ENCODE results near the gene TEDC1.

TEDC1 gene

GRCh38 chr14:105503935-105504692, 13.1 kb downstream of the TEDC1 start:
- DNase-seq (ENCODE audit: insufficient read length) (peak; percentile 19), FAIRE-seq (no peak)
- TF ChIP-seq POLR2AphosphoS5 (IDR thresholded peaks at IDR 0.05; ENCODE audit: low read depth, low read length) (no peak), TAF1 (IDR thresholded peaks at IDR 0.05; ENCODE audit: borderline replicate concordance, low read depth, low read length) (no peak), POLR2A (IDR thresholded peaks at IDR 0.05; ENCODE audit: low read depth, low read length) (no peak)

DNA sequence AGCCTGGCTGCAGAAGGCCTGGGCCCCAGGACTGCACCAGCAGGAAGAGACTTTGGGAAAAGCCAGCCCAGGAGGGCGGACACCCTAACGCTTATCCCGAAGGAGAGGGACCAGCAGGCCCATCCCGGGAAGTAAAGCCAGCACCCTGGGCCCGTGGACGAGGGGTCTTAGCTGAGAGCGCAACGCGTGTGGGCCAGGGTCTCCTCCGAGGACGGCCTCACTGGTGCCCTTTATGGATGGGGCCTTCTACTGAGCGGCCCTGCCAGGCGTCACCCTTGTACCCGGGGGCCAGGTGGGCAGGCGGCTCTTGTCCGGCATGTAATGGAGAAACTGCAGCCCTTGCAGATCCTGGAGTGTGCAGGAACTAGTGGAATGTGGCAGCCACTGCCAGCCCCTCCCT, 14.1 kb downstream of the TEDC1 start:
- TF ChIP-seq TAF1 (IDR thresholded peaks at IDR 0.05; ENCODE audit: borderline replicate concordance, low read depth, low read length): no peak
- TF ChIP-seq POLR2A (IDR thresholded peaks at IDR 0.05; ENCODE audit: low read depth, low read length): no peak
- peak; percentile 8 for DNase-seq (ENCODE audit: insufficient read length)
- FAIRE-seq: no peak

DNA sequence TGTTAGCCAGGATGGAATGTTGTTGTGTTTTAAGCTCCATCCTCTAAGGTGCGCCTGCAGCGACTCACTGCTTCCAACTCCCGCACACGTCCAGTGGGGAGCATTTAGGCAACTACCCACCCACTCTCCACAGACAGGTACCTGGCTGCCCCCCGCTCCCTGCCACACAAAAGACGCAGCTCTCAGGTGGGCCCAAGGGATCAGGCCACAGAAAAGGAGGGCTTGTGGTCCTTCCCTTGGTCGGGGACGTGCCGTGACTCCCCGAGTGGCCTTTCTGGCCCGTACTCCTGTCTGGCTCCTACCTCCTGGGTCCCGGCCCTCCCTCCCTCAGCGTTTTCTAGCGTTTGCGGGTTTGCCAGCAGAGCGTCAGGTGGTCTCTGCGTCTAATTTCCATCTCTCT, 16.2 kb downstream of the TEDC1 start:
- no peak for TF ChIP-seq POLR2A (IDR thresholded peaks at IDR 0.05; ENCODE audit: low read depth, low read length)
- TF ChIP-seq POLR2AphosphoS5 (IDR thresholded peaks at IDR 0.05; ENCODE audit: low read depth, low read length): no peak
- TF ChIP-seq TAF1 (IDR thresholded peaks at IDR 0.05; ENCODE audit: borderline replicate concordance, low read depth, low read length): no peak
- FAIRE-seq: no peak
- no peak for DNase-seq (ENCODE audit: insufficient read length)

GRCh38 chr14:105508069-105508468, 17.0 kb downstream of the TEDC1 start:
- DNase-seq (ENCODE audit: insufficient read length) (no peak), FAIRE-seq (no peak)
- TF ChIP-seq POLR2AphosphoS5 (IDR thresholded peaks at IDR 0.05; ENCODE audit: low read depth, low read length) (no peak), POLR2A (IDR thresholded peaks at IDR 0.05; ENCODE audit: low read depth, low read length) (no peak), TAF1 (IDR thresholded peaks at IDR 0.05; ENCODE audit: borderline replicate concordance, low read depth, low read length) (no peak)

GRCh38 chr14:105508601-105509000, 17.6 kb downstream of the TEDC1 start:
- TF ChIP-seq POLR2A (IDR thresholded peaks at IDR 0.05; ENCODE audit: low read depth, low read length): no peak
- TF ChIP-seq TAF1 (IDR thresholded peaks at IDR 0.05; ENCODE audit: borderline replicate concordance, low read depth, low read length): no peak
- no peak for TF ChIP-seq POLR2AphosphoS5 (IDR thresholded peaks at IDR 0.05; ENCODE audit: low read depth, low read length)
- DNase-seq (ENCODE audit: insufficient read length): no peak
- no peak for FAIRE-seq

DNA sequence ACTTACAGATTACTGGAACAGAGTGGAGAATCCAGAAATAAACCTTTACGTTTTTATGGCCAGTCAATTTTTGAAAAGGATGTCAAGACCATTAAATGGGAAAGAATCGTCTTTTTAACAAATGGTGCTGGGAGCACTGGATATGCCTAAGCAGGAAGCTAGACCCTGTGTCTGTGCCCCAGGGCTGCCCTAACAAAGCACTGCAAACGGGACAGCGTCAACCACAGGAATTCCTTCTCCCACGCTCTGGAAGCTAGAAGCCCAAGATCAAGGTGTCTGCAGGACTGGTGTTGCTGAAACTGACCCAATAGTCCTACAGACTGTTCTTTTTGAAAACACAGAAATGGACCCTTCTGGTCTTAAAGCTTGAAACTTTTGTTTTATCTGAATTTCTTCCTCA, 26.1 kb downstream of the TEDC1 start:
- no peak for FAIRE-seq
- TF ChIP-seq POLR2AphosphoS5 (IDR thresholded peaks at IDR 0.05; ENCODE audit: low read depth, low read length) (no peak), TAF1 (IDR thresholded peaks at IDR 0.05; ENCODE audit: borderline replicate concordance, low read depth, low read length) (no peak), POLR2A (IDR thresholded peaks at IDR 0.05; ENCODE audit: low read depth, low read length) (no peak)

GRCh38 chr14:105519946-105520698, 29.1 kb downstream of the TEDC1 start:
- FAIRE-seq (no peak), DNase-seq (ENCODE audit: insufficient read length) (no peak)
- TF ChIP-seq POLR2AphosphoS5 (IDR thresholded peaks at IDR 0.05; ENCODE audit: low read depth, low read length): no peak
- TF ChIP-seq POLR2A (IDR thresholded peaks at IDR 0.05; ENCODE audit: low read depth, low read length): no peak
- no peak for TF ChIP-seq TAF1 (IDR thresholded peaks at IDR 0.05; ENCODE audit: borderline replicate concordance, low read depth, low read length)

More for the DNA sequence above, 26.1 kb downstream of the TEDC1 start:
- DNase-seq (ENCODE audit: insufficient read length): no peak

DNA sequence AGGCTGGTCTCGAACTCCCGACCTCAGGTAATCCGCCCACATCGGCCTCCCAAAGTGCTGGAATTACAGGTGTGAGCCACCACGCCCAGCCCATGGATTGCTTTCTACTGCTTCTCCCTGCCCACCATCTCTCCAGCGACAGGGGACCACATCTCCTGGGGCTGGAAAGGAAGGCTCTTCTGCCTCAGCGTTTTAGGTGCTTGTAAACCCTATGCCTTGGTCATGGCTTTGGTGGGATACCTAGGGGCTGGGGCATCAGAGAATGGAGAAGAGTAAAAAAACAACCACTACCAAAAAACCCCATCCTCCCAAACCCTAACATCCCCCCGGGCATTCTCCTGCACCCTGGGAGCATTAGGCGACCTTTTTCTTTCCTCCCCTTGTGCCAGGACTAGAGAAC, 34.3 kb downstream of the TEDC1 start:
- no peak for TF ChIP-seq POLR2AphosphoS5 (IDR thresholded peaks at IDR 0.05; ENCODE audit: low read depth, low read length)
- no peak for TF ChIP-seq TAF1 (IDR thresholded peaks at IDR 0.05; ENCODE audit: borderline replicate concordance, low read depth, low read length)
- TF ChIP-seq POLR2A (IDR thresholded peaks at IDR 0.05; ENCODE audit: low read depth, low read length): no peak
- no peak for FAIRE-seq
- DNase-seq (ENCODE audit: insufficient read length): no peak

DNA sequence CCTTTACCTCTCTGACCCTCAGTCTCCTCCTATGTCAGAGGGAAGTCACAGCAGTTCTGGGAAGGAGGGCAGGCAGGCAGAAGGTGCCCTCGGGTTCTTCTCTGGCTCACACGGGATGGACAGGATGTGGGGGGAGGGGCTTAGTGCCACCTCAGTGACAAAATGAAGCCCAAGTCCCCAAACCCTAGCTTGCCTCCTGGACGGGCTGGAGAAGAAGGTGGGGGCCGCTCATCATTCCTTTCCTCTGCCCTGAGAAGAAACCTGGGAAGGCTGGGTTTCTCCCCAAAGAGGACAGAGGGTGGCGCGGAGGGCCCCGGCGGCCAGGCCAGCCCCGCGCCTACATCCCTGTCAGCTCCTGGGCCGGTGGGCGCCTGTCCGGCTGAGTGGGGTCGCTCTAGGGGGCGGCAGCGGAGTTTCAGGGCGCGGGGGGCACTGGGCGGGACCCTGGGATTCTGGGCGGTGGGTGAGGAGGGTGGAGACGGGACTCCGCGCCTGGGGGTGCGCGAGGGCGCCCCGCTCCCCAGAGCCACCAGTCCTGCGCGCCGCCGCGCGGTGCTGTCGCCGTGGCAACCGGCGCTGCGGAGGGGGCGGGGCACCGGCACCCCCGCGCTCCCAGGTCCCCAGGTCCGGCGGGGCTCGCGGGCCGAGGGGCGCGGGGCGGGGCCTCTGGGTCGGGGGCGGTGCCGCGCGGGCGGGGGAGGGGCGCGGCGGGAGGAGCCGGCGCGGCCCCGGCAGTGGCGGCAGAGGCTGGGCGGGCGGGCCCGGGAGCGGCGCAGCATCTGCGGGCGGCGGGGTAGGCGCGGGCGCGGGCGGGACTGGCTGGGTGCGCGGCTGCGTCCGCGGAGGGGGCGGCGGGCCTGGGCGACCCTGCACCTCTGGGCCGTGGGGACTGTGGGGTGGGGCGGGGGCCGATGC, 35.1 kb downstream of the TEDC1 start, which contains the start of gene TMEM121:
TSS of gene TMEM121 (plus strand) at position 723 of the 915 bp plus-strand sequence. CDS start 2,252 bp downstream, outside the sequence.
- TF ChIP-seq TAF1 (IDR thresholded peaks at IDR 0.05; ENCODE audit: borderline replicate concordance, low read depth, low read length) (no peak), POLR2A (IDR thresholded peaks at IDR 0.05; ENCODE audit: low read depth, low read length) (no peak), POLR2AphosphoS5 (IDR thresholded peaks at IDR 0.05; ENCODE audit: low read depth, low read length) (no peak)
- DNase-seq (ENCODE audit: insufficient read length) (no peak), FAIRE-seq (no peak)

DNA sequence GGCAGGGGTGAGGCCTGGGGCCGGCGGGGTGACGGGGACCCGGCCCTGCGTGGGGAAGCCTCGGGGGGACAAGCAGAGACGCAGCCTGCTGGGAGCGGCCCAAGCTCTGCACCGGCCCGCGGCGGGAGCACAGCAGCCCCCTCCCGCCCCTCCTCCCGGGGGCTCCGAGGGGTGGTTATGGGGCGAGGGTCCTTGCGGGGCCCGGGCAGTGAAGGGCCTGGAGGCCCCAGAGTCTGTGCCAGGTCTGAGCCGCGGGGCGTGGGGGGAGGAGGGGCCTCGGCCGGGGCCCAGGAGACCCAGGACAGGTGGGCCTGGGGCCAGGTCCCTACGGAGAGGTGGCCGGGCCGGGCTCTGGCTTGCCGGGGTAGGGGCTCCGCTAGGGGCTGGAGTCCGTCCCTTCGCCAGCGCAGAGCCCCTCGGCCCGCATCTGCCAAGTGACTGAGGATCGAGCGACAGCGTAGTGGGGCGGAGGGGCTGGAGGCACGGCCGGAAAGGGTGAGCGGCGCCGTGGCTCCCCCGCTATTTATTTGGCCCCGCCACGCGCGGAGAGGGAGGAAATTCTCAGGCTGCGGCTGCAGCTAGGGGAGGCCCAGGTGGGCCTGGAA, 35.8 kb downstream of the TEDC1 start:
- DNase-seq (ENCODE audit: insufficient read length): no peak
- no peak for FAIRE-seq
- TF ChIP-seq POLR2AphosphoS5 (IDR thresholded peaks at IDR 0.05; ENCODE audit: low read depth, low read length) (no peak), TAF1 (IDR thresholded peaks at IDR 0.05; ENCODE audit: borderline replicate concordance, low read depth, low read length) (no peak), POLR2A (IDR thresholded peaks at IDR 0.05; ENCODE audit: low read depth, low read length) (no peak)
